ENCODE results near the gene ZRANB3.

Gene ZRANB3

DNA sequence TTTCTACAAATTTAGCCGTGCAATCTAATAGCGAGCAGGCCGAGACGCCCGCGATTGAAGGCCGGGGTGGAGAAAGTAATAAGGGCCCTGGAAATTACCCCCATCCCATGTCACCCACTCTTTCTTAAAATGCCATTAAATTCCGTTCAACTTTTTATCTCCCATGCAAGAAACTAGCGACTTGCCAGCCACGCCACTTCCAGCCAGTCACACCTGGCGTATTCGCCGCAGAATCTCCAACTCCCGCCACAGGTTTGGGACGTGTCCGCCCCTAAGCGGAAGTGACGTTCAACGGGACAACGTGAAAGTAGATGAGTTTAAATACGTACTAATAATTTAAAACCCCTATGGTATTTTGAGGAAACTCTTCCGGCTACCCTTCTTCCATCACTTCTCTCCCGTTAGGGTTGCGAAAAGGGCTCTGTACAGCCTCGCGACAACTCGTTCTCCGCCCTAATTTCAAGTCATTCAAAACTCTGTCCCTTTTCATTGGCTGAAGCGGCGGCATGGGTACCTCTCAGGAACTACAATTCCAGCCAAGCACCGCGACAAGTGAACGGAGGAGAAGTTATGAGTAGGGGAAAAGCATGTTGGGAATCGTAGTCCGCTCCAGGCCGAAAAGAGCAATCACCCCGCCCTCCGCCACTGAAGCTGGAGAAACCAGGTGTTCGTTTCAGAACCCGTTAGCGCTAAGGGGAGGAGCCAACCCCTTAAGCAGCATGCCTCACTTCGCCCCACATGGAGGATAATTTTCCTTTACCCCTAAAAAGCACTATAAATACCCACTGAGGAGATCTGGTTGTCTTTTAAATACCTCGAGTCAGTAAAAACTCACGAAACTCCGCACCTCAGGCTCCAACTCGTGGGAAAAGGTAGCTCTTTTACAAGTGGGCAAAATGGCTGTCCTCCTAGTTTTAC, at the start of gene ZRANB3:
TSS of gene ZRANB3 (minus strand) at position 906 of the 918 bp plus-strand sequence.
- Histone ChIP-seq H3K36me3 (ENCODE audit: control insufficient read depth in 1 of 2, insufficient read depth in 2 of 2, low read length in 2 of 2) (no peaks in the 10 kb centered on the region), H3K27ac (ENCODE audit: low read depth, low read length) (peak within 1 kb of the TSS; percentile 86), H3K9ac (ENCODE audit: low read depth in 1 of 2, low read length in 2 of 2) (peak within 1 kb of the TSS; percentile 66 to 81), H3K4me3 (ENCODE audit: low read depth in 1 of 2, low read length in 2 of 2) (peak within 1 kb of the TSS; percentile 83 to 90), H3K4me1 (ENCODE audit: control insufficient read depth in 1 of 2, insufficient read depth in 2 of 2, low read length in 2 of 2) (peaks cover 6 to 13% of the 10 kb centered on the region in 2 donors), H3K27me3 (ENCODE audit: control insufficient read depth in 1 of 2, insufficient read depth in 2 of 2, low read length in 2 of 2) (no peaks in the 10 kb centered on the region), H3K9me3 (ENCODE audit: control insufficient read depth in 1 of 2, low read length in 2 of 2) (no peaks in the 10 kb centered on the region)

DNA sequence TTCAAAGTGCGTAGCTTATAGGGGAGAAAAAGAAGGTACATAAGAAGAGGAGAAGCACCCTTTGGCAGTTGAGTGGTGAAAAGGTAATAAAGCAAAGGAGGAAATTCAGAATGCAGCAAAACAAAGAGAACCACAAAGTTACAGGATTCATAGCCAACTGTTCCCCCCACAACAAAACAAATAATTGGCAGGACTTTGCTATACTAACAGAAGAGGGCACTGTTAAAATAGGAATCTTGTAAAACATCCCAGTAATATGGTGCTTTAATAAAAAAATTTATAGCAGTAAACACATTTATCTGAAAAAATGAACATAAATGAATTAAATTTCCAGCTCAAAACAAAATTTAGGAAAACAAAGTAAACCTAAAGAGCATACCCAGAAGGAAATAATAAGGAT, 42.6 kb upstream of the ZRANB3 start:
- Histone ChIP-seq H3K27ac (ENCODE audit: low read depth, low read length) (no peak overlapping the region), H3K27me3 (ENCODE audit: control insufficient read depth in 1 of 2, insufficient read depth in 2 of 2, low read length in 2 of 2) (no peaks in the 10 kb centered on the region)

DNA sequence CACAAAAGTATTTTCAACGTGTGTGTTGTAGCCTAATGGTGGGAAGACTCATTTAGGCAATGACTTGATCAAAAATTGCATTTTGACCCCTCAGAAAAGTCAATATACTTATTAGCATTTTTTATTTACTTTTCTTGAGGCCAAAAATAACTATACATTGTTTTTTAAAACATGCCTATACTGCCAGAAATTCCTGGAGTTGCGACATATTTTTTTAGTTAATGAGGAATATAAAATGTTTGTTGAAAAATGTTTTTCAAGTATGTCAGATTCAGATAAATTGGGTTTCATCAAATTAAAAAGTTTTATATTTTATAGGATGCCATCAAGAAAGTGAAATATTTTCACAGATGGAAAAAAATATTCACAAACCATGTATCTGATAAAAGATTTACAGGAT, 39.9 kb upstream of the ZRANB3 start:
- Histone ChIP-seq H3K9ac (ENCODE audit: low read depth in 1 of 2, low read length in 2 of 2) (no peak overlapping the region), H3K36me3 (ENCODE audit: control insufficient read depth in 1 of 2, insufficient read depth in 2 of 2, low read length in 2 of 2) (peaks cover 0 to 6% of the 10 kb centered on the region in 2 donors), H3K9me3 (ENCODE audit: control insufficient read depth in 1 of 2, low read length in 2 of 2) (no peaks in the 10 kb centered on the region), H3K27me3 (ENCODE audit: control insufficient read depth in 1 of 2, insufficient read depth in 2 of 2, low read length in 2 of 2) (no peaks in the 10 kb centered on the region), H3K27ac (ENCODE audit: low read depth, low read length) (no peak overlapping the region), H3K4me3 (ENCODE audit: low read depth in 1 of 2, low read length in 2 of 2) (no peak overlapping the region), H3K4me1 (ENCODE audit: control insufficient read depth in 1 of 2, insufficient read depth in 2 of 2, low read length in 2 of 2) (no peaks in the 10 kb centered on the region)

More for the DNA sequence above, 42.6 kb upstream of the ZRANB3 start:
- Histone ChIP-seq H3K4me1 (ENCODE audit: control insufficient read depth in 1 of 2, insufficient read depth in 2 of 2, low read length in 2 of 2) (no peaks in the 10 kb centered on the region), H3K9me3 (ENCODE audit: control insufficient read depth in 1 of 2, low read length in 2 of 2) (no peaks in the 10 kb centered on the region), H3K9ac (ENCODE audit: low read depth in 1 of 2, low read length in 2 of 2) (no peak overlapping the region), H3K4me3 (ENCODE audit: low read depth in 1 of 2, low read length in 2 of 2) (no peak overlapping the region), H3K36me3 (ENCODE audit: control insufficient read depth in 1 of 2, insufficient read depth in 2 of 2, low read length in 2 of 2) (peaks cover 0 to 6% of the 10 kb centered on the region in 2 donors)

DNA sequence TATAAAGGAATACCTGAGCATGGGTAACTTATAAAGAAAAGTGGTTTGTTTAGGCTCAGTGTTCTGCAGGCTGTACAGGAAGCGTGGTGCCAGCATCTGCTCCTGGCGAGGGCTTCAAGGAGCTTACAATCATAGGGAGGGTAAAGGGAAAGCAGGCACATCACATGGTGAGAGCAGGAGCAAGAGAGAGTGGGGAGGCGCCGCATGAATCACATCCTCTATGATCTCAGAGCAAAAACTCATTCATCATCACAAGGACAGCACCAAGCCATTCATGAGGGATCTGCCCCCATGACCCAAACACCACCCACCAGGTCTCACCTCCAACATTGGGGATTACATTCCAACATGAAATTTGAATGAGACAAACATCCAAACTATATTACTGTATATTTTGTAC, 32.8 kb upstream of the ZRANB3 start:
- Histone ChIP-seq H3K36me3 (ENCODE audit: control insufficient read depth in 1 of 2, insufficient read depth in 2 of 2, low read length in 2 of 2) (no peaks in the 10 kb centered on the region), H3K4me3 (ENCODE audit: low read depth in 1 of 2, low read length in 2 of 2) (no peak overlapping the region), H3K4me1 (ENCODE audit: control insufficient read depth in 1 of 2, insufficient read depth in 2 of 2, low read length in 2 of 2) (no peaks in the 10 kb centered on the region), H3K9ac (ENCODE audit: low read depth in 1 of 2, low read length in 2 of 2) (no peak overlapping the region), H3K9me3 (ENCODE audit: control insufficient read depth in 1 of 2, low read length in 2 of 2) (no peaks in the 10 kb centered on the region), H3K27me3 (ENCODE audit: control insufficient read depth in 1 of 2, insufficient read depth in 2 of 2, low read length in 2 of 2) (no peaks in the 10 kb centered on the region), H3K27ac (ENCODE audit: low read depth, low read length) (no peak overlapping the region)

DNA sequence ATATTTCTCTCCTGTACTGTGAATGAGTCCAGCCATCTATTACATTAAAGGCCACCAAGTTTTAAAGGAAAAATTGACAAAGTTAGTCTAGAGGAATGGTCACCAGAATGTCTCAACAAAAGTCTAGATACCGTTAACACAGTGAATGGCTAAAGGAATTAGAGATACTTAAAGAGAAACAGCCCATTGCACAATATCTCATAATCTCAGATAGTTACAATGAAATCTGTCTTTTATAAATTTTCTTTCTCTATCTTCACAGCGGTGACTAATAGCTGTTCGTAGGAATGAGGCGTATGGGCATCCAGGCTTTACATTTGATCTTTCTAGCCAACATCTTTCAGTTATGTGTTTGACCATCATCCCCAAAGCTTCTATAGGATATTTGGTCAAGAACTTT, 30.9 kb upstream of the ZRANB3 start:
- H3K27me3 ChIP-seq (ENCODE audit: control insufficient read depth in 1 of 2, insufficient read depth in 2 of 2, low read length in 2 of 2), result no peaks in the 10 kb centered on the region
- H3K9ac ChIP-seq (ENCODE audit: low read depth in 1 of 2, low read length in 2 of 2), result no peak overlapping the region
- no peaks in the 10 kb centered on the region for H3K36me3 ChIP-seq (ENCODE audit: control insufficient read depth in 1 of 2, insufficient read depth in 2 of 2, low read length in 2 of 2)
- no peak overlapping the region for H3K27ac ChIP-seq (ENCODE audit: low read depth, low read length)
- no peak overlapping the region for H3K4me3 ChIP-seq (ENCODE audit: low read depth in 1 of 2, low read length in 2 of 2)
- H3K4me1 ChIP-seq (ENCODE audit: control insufficient read depth in 1 of 2, insufficient read depth in 2 of 2, low read length in 2 of 2), result no peaks in the 10 kb centered on the region
- H3K9me3 ChIP-seq (ENCODE audit: control insufficient read depth in 1 of 2, low read length in 2 of 2), result no peaks in the 10 kb centered on the region

DNA sequence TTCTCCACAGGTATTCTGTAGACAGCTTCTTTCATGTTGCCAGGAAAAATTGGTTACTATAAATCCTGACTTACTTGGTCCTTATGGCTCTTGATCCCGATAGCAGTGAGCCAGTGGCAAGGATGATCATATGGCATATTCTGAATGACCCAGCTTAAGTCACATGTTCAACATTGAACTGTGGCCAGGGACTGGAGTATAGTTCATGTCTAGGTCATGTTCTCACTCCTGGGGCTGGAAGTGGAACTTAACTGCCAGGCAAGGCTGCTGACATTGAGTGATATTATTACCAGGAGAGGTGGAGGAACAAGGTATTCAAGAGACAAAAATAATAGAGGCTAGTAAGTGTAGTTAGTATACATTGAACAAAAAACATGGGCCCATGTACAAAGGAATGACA, 26.5 kb upstream of the ZRANB3 start:
- no peak overlapping the region for H3K4me3 ChIP-seq (ENCODE audit: low read depth in 1 of 2, low read length in 2 of 2)
- H3K4me1 ChIP-seq (ENCODE audit: control insufficient read depth in 1 of 2, insufficient read depth in 2 of 2, low read length in 2 of 2), result no peaks in the 10 kb centered on the region
- H3K9ac ChIP-seq (ENCODE audit: low read depth in 1 of 2, low read length in 2 of 2), result no peak overlapping the region
- no peak overlapping the region for H3K27ac ChIP-seq (ENCODE audit: low read depth, low read length)
- H3K36me3 ChIP-seq (ENCODE audit: control insufficient read depth in 1 of 2, insufficient read depth in 2 of 2, low read length in 2 of 2), result no peaks in the 10 kb centered on the region
- H3K9me3 ChIP-seq (ENCODE audit: control insufficient read depth in 1 of 2, low read length in 2 of 2), result no peaks in the 10 kb centered on the region
- H3K27me3 ChIP-seq (ENCODE audit: control insufficient read depth in 1 of 2, insufficient read depth in 2 of 2, low read length in 2 of 2), result no peaks in the 10 kb centered on the region

DNA sequence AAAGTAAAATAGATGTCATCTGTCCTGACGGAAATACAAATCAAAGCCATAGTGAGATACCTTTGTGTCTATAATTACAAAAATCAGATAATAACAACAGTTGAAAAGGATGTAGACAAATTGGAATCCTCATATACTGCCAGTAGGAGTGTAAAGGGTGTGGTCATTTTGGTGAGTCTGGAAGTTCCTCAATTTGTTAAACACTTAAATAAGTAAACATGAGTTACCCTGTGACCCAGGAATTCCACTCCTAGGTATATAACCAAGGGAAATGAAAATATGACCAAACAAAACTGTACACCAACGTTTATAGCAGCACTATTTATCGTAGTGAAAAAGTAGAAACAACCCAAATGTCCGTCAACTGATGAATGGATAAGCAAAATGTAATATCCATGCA, 24.3 kb upstream of the ZRANB3 start:
- Histone ChIP-seq H3K27me3 (ENCODE audit: control insufficient read depth in 1 of 2, insufficient read depth in 2 of 2, low read length in 2 of 2) (no peaks in the 10 kb centered on the region), H3K4me1 (ENCODE audit: control insufficient read depth in 1 of 2, insufficient read depth in 2 of 2, low read length in 2 of 2) (no peaks in the 10 kb centered on the region), H3K9me3 (ENCODE audit: control insufficient read depth in 1 of 2, low read length in 2 of 2) (no peaks in the 10 kb centered on the region), H3K27ac (ENCODE audit: low read depth, low read length) (no peak overlapping the region), H3K4me3 (ENCODE audit: low read depth in 1 of 2, low read length in 2 of 2) (no peak overlapping the region), H3K36me3 (ENCODE audit: control insufficient read depth in 1 of 2, insufficient read depth in 2 of 2, low read length in 2 of 2) (no peaks in the 10 kb centered on the region), H3K9ac (ENCODE audit: low read depth in 1 of 2, low read length in 2 of 2) (no peak overlapping the region)

DNA sequence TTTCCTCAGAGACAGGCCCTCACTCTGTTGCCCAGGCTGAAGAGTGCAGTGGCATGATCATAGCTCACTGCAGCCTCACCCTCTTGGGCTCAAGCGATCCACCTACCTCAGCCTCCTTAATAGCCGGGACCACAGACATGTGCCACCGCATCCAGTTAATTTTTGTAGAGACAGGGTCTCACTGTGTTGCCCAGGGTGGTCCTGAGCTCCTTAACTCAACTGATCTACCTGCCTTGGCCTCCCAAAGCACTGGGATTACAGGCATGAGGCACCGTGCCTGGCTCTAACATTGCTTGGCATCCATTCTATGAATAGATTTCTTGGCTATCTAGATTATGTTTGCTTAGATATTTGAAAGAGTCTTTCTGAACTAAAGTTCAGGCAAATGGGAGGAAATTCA, 21.9 kb upstream of the ZRANB3 start:
- H3K9ac ChIP-seq (ENCODE audit: low read depth in 1 of 2, low read length in 2 of 2), result no peak overlapping the region
- no peaks in the 10 kb centered on the region for H3K36me3 ChIP-seq (ENCODE audit: control insufficient read depth in 1 of 2, insufficient read depth in 2 of 2, low read length in 2 of 2)
- no peak overlapping the region for H3K4me3 ChIP-seq (ENCODE audit: low read depth in 1 of 2, low read length in 2 of 2)
- H3K4me1 ChIP-seq (ENCODE audit: control insufficient read depth in 1 of 2, insufficient read depth in 2 of 2, low read length in 2 of 2), result no peaks in the 10 kb centered on the region
- no peaks in the 10 kb centered on the region for H3K27me3 ChIP-seq (ENCODE audit: control insufficient read depth in 1 of 2, insufficient read depth in 2 of 2, low read length in 2 of 2)
- no peaks in the 10 kb centered on the region for H3K9me3 ChIP-seq (ENCODE audit: control insufficient read depth in 1 of 2, low read length in 2 of 2)
- H3K27ac ChIP-seq (ENCODE audit: low read depth, low read length), result no peak overlapping the region

DNA sequence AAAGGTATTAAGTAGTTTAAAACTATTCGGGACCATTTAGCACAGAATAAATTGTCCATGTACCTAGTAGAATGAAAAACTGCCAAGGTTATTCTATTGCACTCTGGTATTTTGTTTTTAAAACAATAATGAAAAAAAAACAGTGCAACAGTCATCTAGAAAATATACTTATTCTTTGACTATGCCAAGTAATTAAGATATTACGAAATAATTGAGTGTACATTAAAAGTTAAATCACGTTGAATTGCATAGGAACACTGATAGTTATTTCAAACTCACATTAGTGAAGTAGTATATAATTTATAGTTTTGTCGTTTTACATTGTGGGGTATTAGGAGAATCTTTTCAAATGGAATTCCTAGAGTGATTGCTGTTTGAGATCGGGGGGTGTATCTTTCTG, 20.3 kb upstream of the ZRANB3 start:
- H3K4me1 ChIP-seq (ENCODE audit: control insufficient read depth in 1 of 2, insufficient read depth in 2 of 2, low read length in 2 of 2), result no peaks in the 10 kb centered on the region
- no peak overlapping the region for H3K27ac ChIP-seq (ENCODE audit: low read depth, low read length)
- H3K4me3 ChIP-seq (ENCODE audit: low read depth in 1 of 2, low read length in 2 of 2), result no peak overlapping the region
- no peaks in the 10 kb centered on the region for H3K36me3 ChIP-seq (ENCODE audit: control insufficient read depth in 1 of 2, insufficient read depth in 2 of 2, low read length in 2 of 2)
- H3K27me3 ChIP-seq (ENCODE audit: control insufficient read depth in 1 of 2, insufficient read depth in 2 of 2, low read length in 2 of 2), result no peaks in the 10 kb centered on the region
- H3K9ac ChIP-seq (ENCODE audit: low read depth in 1 of 2, low read length in 2 of 2), result no peak overlapping the region
- no peaks in the 10 kb centered on the region for H3K9me3 ChIP-seq (ENCODE audit: control insufficient read depth in 1 of 2, low read length in 2 of 2)

DNA sequence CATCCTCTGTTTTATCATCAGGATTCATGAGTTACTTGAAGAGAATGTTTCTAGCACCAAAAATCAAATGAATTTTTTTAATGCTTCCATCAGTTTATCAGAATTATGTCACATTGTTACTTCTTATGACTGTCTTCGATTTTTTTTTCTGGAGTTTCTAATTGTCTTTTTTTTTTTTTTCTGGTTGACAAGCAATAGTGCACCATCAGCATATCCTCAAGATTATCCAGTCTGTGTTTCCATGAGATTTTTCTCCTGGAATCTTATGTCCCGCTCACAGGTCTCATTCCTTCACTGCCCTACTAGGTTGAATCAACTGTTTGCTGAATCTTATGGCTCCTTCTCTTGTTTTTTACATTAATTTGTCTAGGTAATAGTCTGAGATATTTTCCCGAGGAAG, 16.3 kb upstream of the ZRANB3 start:
- no peak overlapping the region for H3K9ac ChIP-seq (ENCODE audit: low read depth in 1 of 2, low read length in 2 of 2)
- no peaks in the 10 kb centered on the region for H3K4me1 ChIP-seq (ENCODE audit: control insufficient read depth in 1 of 2, insufficient read depth in 2 of 2, low read length in 2 of 2)
- no peaks in the 10 kb centered on the region for H3K9me3 ChIP-seq (ENCODE audit: control insufficient read depth in 1 of 2, low read length in 2 of 2)
- no peaks in the 10 kb centered on the region for H3K27me3 ChIP-seq (ENCODE audit: control insufficient read depth in 1 of 2, insufficient read depth in 2 of 2, low read length in 2 of 2)
- no peaks in the 10 kb centered on the region for H3K36me3 ChIP-seq (ENCODE audit: control insufficient read depth in 1 of 2, insufficient read depth in 2 of 2, low read length in 2 of 2)
- H3K27ac ChIP-seq (ENCODE audit: low read depth, low read length), result no peak overlapping the region
- no peak overlapping the region for H3K4me3 ChIP-seq (ENCODE audit: low read depth in 1 of 2, low read length in 2 of 2)
